ENCODE data around the gene SDR42E2.
A peak's percentile ranks its signal among the peaks of the same experiment; 100 is the strongest.
"Not testable (repeated sequence)": the region's sequence is repeated elsewhere in the genome, so short reads cannot be mapped to it uniquely, and the experiment has no call there.

SDR42E2 gene

DNA sequence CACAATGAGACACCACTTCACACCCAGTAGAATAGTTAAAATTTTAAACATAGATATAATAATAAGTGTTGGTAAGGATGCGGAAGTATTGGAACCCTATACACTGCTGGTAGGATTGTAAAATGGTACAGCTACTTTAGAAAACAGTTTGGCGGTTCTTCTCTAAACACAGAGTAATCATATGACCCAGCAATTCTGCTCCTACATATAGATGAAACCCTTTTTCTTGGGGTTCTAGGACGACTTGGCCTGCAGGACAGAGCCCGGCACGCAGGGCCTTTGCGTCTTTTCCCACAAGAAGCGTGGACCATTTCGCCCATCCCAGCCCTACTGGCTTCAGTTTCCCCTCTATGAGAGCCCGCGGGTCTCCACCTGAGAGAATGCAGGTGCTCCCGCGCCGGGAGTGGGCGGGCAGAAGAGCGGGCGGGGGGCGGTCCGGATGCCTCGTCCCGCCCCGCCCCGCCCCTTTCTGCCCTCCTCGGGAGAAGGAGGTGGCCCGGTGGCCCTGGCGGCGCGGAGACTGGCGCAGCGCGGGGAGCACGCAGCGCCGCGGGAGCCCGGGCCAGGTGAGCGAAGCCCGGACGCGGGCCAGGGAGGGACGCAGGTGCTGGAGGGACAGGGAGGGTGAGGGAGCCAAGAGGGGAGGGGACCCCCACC is at the start of gene SDR42E2:
Gene SDR42E2 (plus strand): TSS at position 508 of the 657 bp plus-strand sequence. CDS start 3,077 bp downstream, outside the sequence.
- DNase-seq (ENCODE audit: low read depth), result peak; percentile 26

DNA sequence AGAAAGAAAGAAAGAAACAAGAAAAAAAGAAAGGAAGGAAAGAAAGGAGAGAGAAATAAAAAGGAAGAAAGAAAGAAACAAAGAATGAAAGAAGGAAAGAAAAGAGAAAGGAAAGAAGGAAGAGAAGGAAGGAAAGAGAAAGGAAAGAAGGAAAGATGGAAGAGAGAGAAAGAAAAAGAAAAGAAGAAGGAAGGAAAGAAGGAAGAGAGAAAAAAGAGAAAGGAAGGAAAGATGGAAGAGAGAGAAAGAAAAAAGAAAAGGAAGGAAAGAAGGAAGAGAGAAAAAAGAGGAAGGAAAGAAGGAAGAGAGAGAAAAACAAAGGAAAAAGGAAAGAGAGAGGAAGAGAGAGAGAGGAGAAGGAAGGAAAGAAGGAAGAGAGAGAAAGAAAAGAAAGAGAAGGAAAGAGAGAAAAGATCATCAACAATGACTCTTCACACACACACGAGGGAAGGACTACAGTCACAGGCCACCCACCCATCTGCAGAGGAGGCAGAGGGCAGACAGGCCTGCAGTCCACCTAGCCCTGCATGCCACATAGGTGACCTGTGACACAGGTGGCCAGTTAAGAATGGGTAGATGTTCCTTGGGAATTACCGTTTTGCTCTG is 46.1 kb upstream of the SDR42E2 start:
- no peak for DNase-seq (ENCODE audit: low read depth)

DNA sequence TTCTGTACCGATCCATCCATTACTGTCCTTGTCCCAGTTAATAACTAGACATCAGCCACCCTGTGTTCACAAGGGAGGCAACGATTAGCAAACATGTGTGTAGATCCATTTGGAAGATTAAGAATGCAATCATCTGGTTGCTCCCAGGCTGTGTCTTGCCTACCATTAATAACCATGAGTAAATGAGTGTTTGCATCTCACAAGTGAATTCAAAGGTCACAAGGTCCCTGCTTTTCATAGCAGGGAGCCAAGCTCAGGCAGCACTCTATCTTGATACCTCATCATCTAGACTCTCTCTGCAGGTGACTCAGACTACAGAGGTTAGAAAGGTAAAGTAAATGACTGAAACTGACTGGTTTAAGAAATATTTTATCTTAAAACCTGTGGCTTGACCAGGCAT is 44.7 kb upstream of the SDR42E2 start:
- no peak for DNase-seq (ENCODE audit: low read depth)

DNA sequence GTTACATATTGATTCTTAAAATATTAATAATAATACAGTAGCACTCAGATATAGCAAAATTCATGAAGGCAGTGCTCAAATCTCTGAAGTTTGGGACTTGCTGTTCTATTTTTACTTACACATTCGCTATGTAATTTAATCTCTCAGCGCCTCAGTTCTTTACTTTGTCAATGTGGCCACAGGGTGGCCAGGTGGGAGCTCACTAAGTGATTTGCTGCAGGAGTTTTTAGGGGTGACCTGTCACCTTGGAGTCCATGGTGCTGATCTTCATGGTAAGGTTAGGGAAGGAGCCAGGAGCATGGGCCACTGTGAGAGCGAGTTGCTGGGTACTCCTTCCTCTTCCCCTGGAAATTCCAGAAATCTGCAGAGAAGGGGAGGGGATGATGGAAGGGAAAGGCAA is 41.9 kb upstream of the SDR42E2 start:
- no peak for DNase-seq (ENCODE audit: low read depth)

DNA sequence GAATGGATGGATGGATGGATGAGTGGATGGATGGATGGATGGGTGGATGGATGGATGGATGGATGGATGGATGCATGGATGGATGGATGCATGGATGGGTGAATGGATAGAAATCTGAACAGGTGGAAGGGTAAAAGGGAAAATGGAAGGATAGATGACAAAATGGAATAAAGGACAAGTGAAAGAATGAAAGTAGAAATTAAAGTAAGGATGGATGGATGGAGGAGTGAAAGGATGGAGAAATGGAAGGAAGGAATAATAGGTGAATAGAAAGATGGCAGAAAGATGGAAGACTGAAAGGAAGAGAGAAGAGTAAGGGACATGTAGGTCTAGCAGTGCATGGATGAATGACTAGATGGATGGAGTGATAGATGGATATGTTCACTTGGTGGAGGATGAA is 40.1 kb upstream of the SDR42E2 start:
- no peak for DNase-seq (ENCODE audit: low read depth)

DNA sequence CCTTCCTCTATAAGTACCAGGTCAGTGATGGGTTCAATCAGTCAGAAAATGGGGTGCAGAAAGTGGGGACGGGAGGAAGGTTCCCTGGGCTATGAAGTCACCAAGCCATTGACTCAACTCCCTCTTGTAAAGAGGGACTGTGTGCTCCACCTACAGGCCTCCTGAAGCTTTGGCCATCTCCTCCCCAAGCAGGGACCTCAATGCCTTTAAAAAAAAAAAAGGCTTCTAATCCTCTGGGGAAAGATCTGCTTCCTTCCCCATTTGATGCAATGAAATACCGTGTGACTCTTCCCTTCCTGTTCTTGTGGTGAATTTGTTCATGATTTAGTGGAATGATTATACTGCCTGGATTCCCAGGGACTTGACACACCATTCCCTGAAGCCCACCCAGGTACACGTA is 39.2 kb upstream of the SDR42E2 start:
- no peak for DNase-seq (ENCODE audit: low read depth)

DNA sequence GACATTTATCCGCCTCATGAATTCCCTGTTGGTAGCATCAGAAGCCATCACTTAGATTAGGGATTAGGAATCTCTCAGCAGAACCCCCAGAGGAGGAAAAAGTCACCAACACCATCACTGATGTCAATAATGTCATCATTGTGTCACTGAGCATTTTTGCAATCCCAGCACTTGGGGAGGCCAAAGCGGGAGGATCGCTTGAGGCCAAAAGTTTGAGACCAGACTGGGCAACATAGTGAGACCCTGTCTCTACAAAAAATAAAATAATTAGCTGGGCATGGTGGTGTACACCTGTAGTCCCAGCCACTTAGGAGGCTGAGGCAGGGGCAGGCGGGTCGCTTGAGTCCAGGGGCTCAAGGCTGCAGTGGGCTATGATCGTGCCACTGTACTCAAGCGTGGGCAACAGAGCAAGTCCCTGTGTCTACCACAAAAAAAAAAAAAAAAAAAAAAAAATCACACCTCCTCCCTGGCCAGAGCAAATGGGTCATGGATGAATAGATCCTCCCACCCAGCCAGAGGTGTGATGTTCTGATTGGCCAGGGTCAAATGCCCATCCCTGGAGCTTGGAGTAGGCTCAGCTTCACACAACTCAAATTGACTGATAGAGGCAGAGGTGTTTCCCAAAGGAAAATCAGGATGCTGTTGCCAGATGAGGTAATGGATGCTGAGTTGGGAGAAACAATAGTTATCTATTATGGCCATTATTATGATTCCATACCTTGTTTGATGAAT is 38.4 kb upstream of the SDR42E2 start:
- DNase-seq (ENCODE audit: low read depth), result no peak

DNA sequence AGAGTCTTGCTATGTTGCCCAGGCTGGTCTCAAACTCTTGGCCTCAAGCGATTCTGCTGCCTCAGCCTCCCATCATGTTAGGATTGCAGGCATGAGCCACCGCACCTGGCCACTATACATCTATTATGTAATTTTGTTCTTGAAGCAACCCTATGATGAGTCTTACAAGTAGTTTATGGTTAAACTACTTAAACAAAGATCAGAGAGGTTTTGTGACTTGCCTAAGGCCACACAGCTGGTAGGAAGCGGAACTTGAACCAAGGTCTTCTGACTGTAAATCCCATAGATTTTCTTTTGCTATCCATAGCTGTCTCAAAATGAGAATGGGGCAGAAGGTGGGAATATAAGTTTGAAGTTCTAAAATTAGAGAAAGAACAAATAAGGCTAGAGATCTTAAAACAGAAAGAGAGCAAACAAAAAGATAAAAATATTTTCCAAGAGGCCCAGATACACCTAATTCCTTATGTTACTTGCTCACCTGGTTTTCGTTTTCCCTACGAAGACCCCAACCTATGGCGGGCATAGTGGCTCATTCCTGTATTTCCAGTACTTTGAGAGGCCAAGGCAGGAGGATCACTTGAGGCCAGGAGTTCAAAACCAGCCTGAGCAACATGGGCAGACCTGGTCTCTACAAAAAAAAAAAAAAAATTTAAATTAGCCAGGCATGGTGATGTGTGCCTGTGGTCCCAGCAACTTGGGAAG is 37.6 kb upstream of the SDR42E2 start:
- no peak for DNase-seq (ENCODE audit: low read depth)

GRCh38 chr16:22126037-22126558 is 36.2 kb upstream of the SDR42E2 start:
- no peak for DNase-seq (ENCODE audit: low read depth)

GRCh38 chr16:22128537-22128936 is 33.8 kb upstream of the SDR42E2 start:
- not testable (repeated sequence) for DNase-seq (ENCODE audit: low read depth)

DNA sequence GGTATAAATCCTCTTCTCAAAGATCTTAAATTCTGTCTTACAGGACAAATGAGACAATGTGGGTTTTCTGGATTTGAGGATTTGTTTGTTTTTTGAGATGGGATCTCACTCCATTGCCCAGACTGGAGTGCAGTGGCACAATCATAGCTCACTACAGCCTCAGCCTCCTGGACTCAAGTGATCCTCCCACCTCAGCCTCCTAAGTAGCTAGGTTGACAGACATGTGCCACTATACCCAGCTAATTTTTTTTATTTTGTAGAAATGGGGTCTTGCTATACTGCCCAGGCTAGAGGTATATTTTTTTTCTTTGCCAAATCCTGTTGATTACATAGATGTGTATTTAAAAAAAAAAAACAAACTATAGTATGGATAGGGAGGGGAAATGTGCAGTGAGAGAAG is 31.8 kb upstream of the SDR42E2 start:
- DNase-seq (ENCODE audit: low read depth), result no peak

DNA sequence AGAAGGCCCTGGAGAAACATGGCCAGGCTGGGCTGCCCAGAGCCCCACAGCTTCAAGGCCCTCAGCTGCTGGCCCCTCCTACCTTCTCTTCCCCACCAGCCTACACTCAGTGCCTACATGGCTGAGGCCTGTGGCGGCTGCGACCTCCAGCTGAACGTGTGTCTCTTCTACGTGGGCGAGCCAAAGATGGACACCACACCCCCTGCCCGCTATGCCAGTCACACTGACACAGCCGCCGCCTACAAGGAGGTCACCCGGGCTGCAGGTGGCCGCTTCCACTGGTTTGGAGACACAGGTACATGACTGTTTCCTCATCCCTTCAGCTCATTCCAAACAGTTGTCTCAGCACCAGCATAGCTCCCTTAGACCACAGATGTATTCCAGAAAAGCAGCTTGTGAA is 29.5 kb upstream of the SDR42E2 start:
- DNase-seq (ENCODE audit: low read depth), result no peak

- no peak for DNase-seq (ENCODE audit: low read depth)
Measured at GRCh38 chr16:22138482-22138881, 23.8 kb upstream of the SDR42E2 start.

DNA sequence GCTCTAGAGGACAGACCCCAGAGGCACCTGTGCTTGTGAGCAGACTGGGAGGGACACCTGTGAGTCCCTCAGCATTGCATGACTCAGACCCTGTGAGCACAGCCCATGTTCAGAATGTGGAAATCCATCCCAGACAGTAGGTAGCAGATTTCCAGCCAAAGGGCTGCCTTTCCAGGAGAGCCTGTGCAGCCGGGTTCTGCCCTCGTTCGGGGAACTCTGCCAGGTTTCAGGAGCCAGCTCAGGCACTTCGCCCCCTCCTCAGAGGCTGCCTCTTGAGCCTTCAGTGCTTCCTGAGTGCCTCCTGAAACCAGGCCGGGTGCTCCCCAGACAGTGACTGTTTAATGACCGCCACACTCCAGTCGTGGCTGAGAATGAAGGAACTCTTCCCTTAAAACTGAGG is 23.3 kb upstream of the SDR42E2 start:
- no peak for DNase-seq (ENCODE audit: low read depth)

GRCh38 chr16:22139732-22140131 is 22.6 kb upstream of the SDR42E2 start:
- DNase-seq (ENCODE audit: low read depth), result no peak

DNA sequence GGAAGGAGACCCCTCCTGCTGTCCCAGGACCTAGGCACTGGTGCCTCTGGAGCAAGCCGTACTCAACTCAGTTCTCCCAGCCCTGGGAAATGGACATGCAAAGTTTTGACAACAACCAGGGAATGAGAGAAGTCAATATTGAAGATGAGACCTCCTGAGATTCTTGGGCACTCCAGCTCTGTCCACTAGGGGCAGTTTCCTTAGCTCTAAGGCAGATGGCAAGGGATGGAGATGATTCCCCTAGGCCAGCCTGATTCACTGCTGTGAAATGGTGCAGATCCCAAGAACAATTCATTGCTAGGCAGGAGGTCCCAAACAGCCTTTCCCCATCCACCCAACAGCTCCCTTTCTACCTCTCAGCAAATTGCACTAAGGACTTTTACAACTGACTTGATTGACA is 20.5 kb upstream of the SDR42E2 start:
- no peak for DNase-seq (ENCODE audit: low read depth)

- DNase-seq (ENCODE audit: low read depth), result no peak
Measured at GRCh38 chr16:22144520-22144919, 17.8 kb upstream of the SDR42E2 start.

DNA sequence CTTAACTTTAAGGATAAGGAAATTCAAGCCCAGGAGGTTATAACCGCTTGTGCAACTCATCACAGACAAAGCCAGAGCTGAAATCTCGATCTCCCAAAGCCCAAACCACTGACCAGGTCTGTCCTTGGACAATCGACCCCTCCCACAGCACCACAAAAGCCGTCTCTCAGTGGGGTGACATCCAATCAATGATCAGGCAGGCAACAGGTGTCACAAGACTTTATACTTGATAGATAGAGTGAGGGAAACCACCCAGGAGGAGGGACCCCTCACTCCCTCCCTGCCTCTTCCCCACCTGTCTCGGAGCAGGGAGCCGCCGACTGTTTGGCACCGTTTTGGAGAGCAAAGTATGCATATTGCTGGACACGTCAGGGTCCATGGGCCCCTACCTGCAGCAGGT is 14.5 kb upstream of the SDR42E2 start:
- no peak for DNase-seq (ENCODE audit: low read depth)

GRCh38 chr16:22151246-22151998 is 10.9 kb upstream of the SDR42E2 start:
- no peak for DNase-seq (ENCODE audit: low read depth)

DNA sequence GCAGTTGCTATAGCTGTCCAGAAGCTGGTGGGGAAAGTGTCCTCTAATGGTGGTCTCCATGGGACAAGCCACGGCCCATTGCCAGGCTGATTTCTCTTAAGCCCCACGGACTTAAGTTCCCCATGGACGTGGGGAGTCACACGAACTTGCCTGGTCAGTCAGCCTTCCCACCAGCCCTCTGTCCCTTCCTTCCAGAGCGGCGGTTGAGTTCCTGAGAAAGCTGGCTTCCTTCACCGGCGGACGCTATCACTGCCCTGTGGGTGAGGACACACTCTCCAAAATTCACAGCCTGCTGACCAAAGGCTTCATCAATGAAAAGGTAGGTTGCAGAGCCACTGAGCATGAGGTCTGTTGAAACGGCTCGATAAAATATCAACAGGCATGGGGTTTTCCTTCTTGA is 10.0 kb upstream of the SDR42E2 start:
- no peak for DNase-seq (ENCODE audit: low read depth)

DNA sequence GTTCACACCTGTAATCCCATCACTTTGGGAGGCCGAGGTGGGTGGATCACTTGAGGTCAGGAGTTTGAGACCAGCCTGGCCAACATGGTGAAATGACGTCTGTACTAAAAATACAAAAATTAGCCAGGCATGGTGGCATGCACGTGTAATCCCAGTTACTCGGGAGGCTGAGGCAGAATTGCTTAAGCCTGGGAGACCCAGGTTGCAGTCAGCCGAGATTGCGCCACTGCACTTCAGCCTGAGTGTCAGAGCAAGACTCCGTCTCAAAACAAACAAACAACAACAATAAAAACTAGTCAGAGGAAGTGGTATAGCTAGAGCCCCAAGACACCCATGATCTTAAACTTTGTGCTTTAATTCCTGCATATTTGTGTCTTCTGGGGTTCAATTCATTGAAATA is 9.2 kb upstream of the SDR42E2 start:
- not testable (repeated sequence) for DNase-seq (ENCODE audit: low read depth)

- DNase-seq (ENCODE audit: low read depth), result no peak
Measured at GRCh38 chr16:22161401-22161800, 905 bp upstream of the SDR42E2 start.

All from activated T-helper 1 cell treated with Interleukin-2 at 50 U/mL for 16 hours (primary cell).